Measurements from ENCODE around the gene KDM5C. TPM values are rescaled to one million over a fixed set of nuclear protein-coding genes. Genes with fewer than 3 reads are reported as not detected.
A peak's percentile ranks its signal among the peaks of the same experiment; 100 is the strongest.

The KDM5C gene
- total and polyA plus RNA-seq, 9 of the 15 experiments (the other 6 are each of a cell fraction or from before 2014, with no cell fraction given), result 0.62 to 136 (median 52.4) TPM

DNA sequence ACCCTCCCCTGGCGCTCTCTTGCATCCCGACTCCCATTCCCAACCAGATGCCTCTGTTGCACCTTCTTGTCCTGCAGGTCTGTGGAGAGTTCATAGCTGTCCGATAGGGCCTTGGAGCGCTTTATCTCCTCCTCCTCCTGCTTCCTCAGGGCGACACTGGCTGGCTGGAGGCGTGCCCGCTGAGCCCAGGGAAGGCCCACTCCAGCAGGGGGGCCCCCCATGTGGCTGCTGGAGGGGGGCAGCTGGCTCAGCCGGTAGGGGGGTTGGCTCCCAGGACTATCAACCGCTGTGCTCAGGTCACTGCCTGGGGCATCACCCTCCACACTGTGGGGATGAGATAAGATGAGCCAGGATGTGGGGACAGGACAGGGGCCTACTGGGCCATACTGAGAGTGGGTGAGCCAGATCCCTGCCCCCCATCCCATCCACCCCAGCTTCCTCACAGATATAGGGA, 30.8 kb upstream of the KDM5C start (continued):
- TF ChIP-seq RREB1 (CRISPR knock-in tag; IDR thresholded peaks at IDR 0.05) (0 out of 2 replicates have a peak, but pooled peaks have one; percentile 25), ZNF778 (CRISPR knock-in tag; IDR thresholded peaks at IDR 0.05) (no peak), JUNB (CRISPR knock-in tag; conservative IDR thresholded peaks at IDR 0.05) (no peak), CEBPB (tag; IDR thresholded peaks at IDR 0.05) (no peak), RBM14 (IDR thresholded peaks at IDR 0.05; ENCODE audit: borderline replicate concordance, insufficient read depth, low read depth, low read length) (no peak), DACH1 (IDR thresholded peaks at IDR 0.05; ENCODE audit: partially characterized antibody) (peak; percentile 39), ATF7 (IDR thresholded peaks at IDR 0.05) (peak; percentile 65; the same call in 1 of the 2 replicates), SMARCA5 (IDR thresholded peaks at IDR 0.05) (no peak), PPARD (CRISPR knock-in tag; IDR thresholded peaks at IDR 0.05) (no peak), PTBP1 (IDR thresholded peaks at IDR 0.05; ENCODE audit: low read depth, low read length) (0 out of 2 replicates have a peak, but pooled peaks have one; percentile 48), GABPB1 (CRISPR knock-in tag; IDR thresholded peaks at IDR 0.05) (peak; percentile 64; the same call in 1 of the 2 replicates), TCFL5 (CRISPR knock-in tag; conservative IDR thresholded peaks at IDR 0.05) (no peak), CBFB (CRISPR knock-in tag; IDR thresholded peaks at IDR 0.05) (no peak), ATF2 (CRISPR knock-in tag; IDR thresholded peaks at IDR 0.05) (no peak)
- TF ChIP-seq, protein P1, sequence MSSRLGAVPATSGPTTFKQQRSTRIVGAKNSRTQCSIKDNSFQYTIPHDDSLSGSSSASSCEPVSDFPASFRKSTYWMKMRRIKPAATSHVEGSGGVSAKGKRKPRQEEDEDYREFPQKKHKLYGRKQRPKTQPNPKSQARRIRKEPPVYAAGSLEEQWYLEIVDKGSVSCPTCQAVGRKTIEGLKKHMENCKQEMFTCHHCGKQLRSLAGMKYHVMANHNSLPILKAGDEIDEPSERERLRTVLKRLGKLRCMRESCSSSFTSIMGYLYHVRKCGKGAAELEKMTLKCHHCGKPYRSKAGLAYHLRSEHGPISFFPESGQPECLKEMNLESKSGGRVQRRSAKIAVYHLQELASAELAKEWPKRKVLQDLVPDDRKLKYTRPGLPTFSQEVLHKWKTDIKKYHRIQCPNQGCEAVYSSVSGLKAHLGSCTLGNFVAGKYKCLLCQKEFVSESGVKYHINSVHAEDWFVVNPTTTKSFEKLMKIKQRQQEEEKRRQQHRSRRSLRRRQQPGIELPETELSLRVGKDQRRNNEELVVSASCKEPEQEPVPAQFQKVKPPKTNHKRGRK (tag; IDR thresholded peaks at IDR 0.05), result no peak
